KOPT-K1 (cell line): ENCODE data around the gene NUDT9.
"Not testable (repeated sequence)": the region's sequence is repeated elsewhere in the genome, so short reads cannot be mapped to it uniquely, and the experiment has no call there.

Experiments used
- H3K27ac ChIP-seq: fragments of 200-600 bp; sonication (generic); 2 replicates; pipeline ENCODE4 v1.5.1; 2016; ENCODE audit warnings: antibody characterized with exemption, mild to moderate bottlenecking, low read depth, low read length; ENCODE audit not compliant: poor library complexity, severe bottlenecking
- H3K36me3 ChIP-seq: fragments of 200-600 bp; sonication (generic); 2 replicates; pipeline ENCODE4 v1.5.1; 2017; ENCODE audit warnings: antibody characterized with exemption, mild to moderate bottlenecking, low read length, moderate library complexity; ENCODE audit not compliant: insufficient read depth
- H3K9me3 ChIP-seq: fragments of 200-600 bp; sonication (generic); 2 replicates; pipeline ENCODE4 v1.5.1; 2017; ENCODE audit warnings: antibody characterized with exemption, low read length, mild to moderate bottlenecking; ENCODE audit not compliant: insufficient read depth, poor library complexity, severe bottlenecking

The NUDT9 gene

GRCh38 chr4:87399148-87399547 is 23.2 kb upstream of the NUDT9 start:
- H3K36me3 ChIP-seq = no peaks in the 10 kb centered on the region
- H3K27ac ChIP-seq = no peak overlapping the region
- peaks cover 15% of the 10 kb centered on the region for H3K9me3 ChIP-seq

GRCh38 chr4:87399954-87400353 is 22.4 kb upstream of the NUDT9 start:
- H3K36me3 ChIP-seq = no peaks in the 10 kb centered on the region

DNA sequence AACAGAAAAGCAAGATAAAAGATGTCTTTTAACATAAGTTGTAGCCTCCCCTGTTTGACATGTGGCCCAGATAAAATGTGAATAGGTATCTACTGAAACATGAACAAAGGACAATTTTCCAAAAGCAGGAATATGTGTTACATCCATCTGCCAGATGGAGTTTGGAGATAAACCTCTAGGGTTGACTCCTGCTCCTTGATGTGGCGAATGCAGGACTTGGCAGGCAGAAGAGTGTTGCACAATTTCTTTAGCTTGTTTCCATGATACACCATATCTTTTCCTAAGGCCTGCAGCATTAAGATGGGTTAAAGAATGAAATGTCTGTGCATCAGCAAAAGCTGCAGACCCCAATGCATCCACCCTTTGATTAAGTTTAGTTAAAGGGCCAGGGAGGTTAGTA is 18.6 kb upstream of the NUDT9 start:
- not testable (repeated sequence) for H3K27ac ChIP-seq, H3K36me3 ChIP-seq
- H3K9me3 ChIP-seq = peaks cover 15% of the 10 kb centered on the region

More at GRCh38 chr4:87399954-87400353, 22.4 kb upstream of the NUDT9 start:
- H3K9me3 ChIP-seq = peaks cover 15% of the 10 kb centered on the region
- no peak overlapping the region for H3K27ac ChIP-seq

- Histone ChIP-seq H3K36me3 (no peaks in the 10 kb centered on the region), H3K27ac (no peak overlapping the region), H3K9me3 (peaks cover 3% of the 10 kb centered on the region)
Measured at GRCh38 chr4:87405211-87405820, 17.1 kb upstream of the NUDT9 start.

GRCh38 chr4:87406462-87406861 is 15.9 kb upstream of the NUDT9 start:
- Histone ChIP-seq H3K36me3 (no peaks in the 10 kb centered on the region), H3K9me3 (no peaks in the 10 kb centered on the region), H3K27ac (no peak overlapping the region)

GRCh38 chr4:87406902-87407301 is 15.5 kb upstream of the NUDT9 start:
- not testable (repeated sequence) for H3K27ac ChIP-seq, H3K36me3 ChIP-seq, H3K9me3 ChIP-seq

DNA sequence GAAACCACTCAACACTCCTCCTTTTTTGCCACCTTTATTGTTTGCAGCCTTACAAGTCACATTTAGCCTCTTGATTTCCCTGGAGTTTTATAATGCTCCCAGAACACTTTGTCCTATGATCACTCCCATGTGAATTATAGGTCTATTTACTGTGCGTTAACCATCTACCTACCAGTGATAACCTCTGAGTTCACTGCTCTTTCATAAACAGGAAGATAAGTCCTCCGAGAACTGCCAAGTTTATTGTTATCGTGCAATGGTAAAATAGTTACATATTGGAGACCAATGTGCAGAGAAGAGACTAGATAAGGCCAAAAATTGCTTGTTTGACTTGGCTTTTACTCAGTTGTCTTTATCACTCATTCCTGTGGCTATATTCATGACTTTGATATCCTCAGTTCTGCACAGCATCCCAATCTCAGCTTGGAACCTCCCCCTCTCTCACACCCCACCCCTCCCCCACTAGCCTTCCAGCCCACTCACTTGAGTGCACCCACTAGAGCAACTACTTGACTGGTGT is 12.9 kb upstream of the NUDT9 start:
- H3K9me3 ChIP-seq = no peaks in the 10 kb centered on the region
- H3K27ac ChIP-seq = no peak overlapping the region
- H3K36me3 ChIP-seq = no peaks in the 10 kb centered on the region

DNA sequence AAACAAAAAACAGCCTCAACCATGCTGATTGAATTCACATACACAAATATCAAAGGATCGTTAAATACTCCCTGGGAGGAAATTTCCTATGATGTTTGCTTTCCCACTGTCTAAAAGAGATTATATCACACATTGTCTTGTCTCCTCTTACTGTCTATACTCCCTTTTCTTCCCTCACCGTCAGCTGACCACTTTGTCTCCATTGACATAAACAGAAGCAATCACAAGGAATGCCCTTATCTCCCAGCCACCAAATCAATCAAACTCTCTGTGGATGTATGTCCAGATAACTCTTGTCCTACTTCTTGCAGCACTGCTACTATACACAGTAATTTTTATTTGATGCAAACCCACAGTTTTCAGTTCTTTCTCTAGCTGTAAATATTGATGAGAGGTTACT is 12.2 kb upstream of the NUDT9 start:
- Histone ChIP-seq H3K27ac (no peak overlapping the region), H3K36me3 (no peaks in the 10 kb centered on the region), H3K9me3 (no peaks in the 10 kb centered on the region)

DNA sequence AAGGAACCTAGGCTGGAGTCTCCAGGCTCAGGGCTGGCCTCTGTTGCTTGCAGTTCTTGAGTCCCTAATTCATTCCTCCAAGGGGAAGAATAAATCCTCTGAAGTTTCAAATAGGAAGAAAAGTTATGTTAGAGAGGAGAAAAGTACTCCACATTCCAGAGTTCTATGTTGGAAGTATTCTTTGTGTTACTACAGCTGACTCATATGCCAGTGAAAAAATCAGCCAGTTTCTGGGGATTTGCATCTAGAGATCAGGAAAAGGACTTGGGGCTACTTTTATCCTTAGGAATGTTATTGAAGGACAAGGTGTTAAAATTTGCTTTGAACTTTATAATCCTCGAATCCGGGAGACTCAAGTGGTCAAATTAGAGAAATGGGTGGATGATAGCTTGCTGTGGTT is 11.7 kb upstream of the NUDT9 start:
- Histone ChIP-seq H3K27ac (no peak overlapping the region), H3K36me3 (no peaks in the 10 kb centered on the region), H3K9me3 (no peaks in the 10 kb centered on the region)

DNA sequence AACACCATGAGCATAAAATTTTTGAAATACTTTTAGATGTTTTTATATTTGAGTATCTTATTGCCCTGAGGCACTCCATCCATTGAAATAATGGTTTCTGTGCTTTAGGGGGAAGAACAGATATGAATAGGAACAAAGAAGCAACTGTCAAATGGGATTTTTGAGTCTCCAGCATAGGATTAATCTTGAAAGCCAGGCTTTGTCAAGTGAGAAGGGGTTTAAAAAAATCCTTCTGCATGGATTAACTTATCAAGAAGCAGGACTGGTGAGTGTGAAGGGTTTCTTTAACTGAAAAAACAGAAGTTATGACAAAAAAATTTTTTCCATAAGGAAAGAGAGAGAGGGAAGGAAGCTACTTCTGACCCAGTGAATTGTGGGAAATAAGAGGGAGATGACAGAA is 7.6 kb upstream of the NUDT9 start:
- Histone ChIP-seq H3K9me3 (peaks cover 7% of the 10 kb centered on the region), H3K27ac (no peak overlapping the region), H3K36me3 (no peaks in the 10 kb centered on the region)

DNA sequence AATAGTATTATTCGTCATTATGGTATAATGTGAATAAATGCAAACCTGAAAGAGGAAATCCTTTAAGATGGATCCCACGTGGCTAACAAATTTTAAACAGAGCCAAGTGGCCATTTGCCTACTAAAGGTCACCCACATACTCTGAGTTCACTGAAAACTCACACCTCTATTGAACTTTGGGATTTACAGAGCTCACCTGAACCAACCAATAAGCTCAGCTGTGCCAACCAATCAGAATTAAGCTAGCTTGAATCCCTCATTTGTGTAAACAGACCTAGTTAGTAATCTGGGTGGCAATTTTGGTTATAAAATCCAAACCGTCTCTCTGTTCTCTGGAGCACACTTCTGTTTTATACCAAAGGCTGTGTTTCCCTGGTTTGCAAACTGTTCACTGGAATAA is 5.4 kb upstream of the NUDT9 start:
- Histone ChIP-seq H3K9me3 (peaks cover 7% of the 10 kb centered on the region), H3K27ac (no peak overlapping the region), H3K36me3 (no peaks in the 10 kb centered on the region)

GRCh38 chr4:87418410-87418809 is 4.0 kb upstream of the NUDT9 start:
- H3K36me3 ChIP-seq, H3K9me3 ChIP-seq, H3K27ac ChIP-seq: not testable (repeated sequence)

DNA sequence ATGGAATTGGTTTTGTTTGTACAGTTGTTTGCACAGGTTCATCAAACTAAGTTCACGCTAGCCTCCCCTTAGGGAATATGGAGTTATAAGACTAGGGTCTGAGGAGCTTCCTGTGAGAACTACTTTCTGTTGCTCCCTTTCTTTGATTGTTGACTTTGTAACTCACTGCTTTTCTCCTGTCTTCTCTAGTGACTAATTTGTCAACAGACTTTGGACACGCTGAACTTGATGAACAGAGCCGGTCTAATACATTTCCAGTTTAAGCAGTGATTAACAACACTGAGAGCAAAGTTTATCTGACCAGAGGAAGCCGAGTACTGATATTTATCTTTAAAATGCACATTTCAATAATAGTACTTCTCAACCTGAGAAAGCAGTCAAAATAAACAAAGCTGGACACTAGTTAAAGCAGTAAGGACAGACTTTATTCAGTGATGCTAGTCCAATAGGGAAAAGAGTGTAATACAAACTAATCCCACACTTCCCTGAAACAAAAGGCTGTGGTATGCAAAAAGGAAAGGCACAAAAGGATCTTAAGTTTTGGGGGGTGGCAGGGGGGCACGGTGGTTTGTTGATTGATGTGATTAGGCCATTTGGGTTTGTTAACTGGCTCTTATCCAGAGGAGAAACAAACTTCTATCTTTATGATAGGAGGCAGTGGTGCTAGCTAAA is 2.7 kb upstream of the NUDT9 start:
- no peaks in the 10 kb centered on the region for H3K36me3 ChIP-seq
- no peak overlapping the region for H3K27ac ChIP-seq
- H3K9me3 ChIP-seq = peaks cover 7% of the 10 kb centered on the region

GRCh38 chr4:87420276-87420830 is 2.0 kb upstream of the NUDT9 start:
- Histone ChIP-seq H3K9me3 (peaks cover 7% of the 10 kb centered on the region), H3K27ac (no peak overlapping the region)

DNA sequence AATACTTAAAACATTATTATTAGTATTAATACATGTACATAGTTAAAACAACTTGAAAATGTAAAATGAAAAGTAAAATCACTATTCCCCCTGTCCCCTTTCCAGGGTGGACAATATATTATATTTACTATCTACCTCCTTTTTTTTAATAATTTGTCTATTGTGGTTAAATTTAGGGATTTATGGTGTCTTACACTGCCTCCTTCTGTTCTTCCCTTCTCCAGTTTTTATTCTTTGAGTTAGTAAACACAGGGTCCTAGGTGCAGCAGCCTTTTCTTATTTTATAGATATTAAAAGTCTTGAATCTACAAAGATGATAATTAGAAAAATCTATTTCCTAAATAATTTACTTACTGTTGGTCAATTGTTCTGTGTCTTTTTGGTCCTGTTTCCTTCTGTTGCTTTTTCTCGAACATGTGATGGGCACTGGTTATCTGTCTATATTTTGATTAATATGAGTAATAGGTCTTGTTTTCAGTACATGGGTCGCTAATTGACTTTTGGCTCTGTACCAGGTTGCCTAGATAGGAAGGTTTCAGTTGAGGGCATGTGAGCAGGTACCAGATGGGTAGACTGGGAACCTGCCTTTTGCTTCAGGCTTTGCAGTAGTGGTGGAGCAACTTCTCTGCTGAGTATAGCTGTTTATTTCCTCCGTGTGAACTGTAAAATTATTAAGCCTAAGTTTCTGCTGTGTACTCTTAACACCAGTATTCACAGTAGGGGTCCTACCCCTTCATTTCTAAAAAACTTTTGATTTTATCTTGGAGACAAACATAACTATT is 1.1 kb downstream of the NUDT9 start:
- Histone ChIP-seq H3K27ac (peak overlapping the region; percentile 81), H3K9me3 (no peaks in the 10 kb centered on the region), H3K36me3 (no peaks in the 10 kb centered on the region)

More at GRCh38 chr4:87420276-87420830, 2.0 kb upstream of the NUDT9 start:
- H3K36me3 ChIP-seq = no peaks in the 10 kb centered on the region
